Mucosa of gallbladder (tissue), 1 donor: ENCODE results near the gene AKAP9. TPM values are rescaled to one million over a fixed set of nuclear protein-coding genes. Genes with fewer than 3 reads are reported as not detected.
"Not testable (repeated sequence)": the region's sequence is repeated elsewhere in the genome, so short reads cannot be mapped to it uniquely, and the experiment has no call there.

Experiments
- DNase-seq: peaks from one replicate; pipeline ENCODE4 v3.0.0-alpha.2; 2020; ENCODE audit warnings: low spot score
- total RNA-seq: library from RNA; stranded (reverse); gene quantifications from one replicate; pipeline ENCODE4 v1.2.1, GENCODE V29; 2021
- donor health status: DM: no; HTN: no; CAD: no.

AKAP9 gene
- total RNA-seq, 1 donor from 2014 or later: 133 TPM

DNA sequence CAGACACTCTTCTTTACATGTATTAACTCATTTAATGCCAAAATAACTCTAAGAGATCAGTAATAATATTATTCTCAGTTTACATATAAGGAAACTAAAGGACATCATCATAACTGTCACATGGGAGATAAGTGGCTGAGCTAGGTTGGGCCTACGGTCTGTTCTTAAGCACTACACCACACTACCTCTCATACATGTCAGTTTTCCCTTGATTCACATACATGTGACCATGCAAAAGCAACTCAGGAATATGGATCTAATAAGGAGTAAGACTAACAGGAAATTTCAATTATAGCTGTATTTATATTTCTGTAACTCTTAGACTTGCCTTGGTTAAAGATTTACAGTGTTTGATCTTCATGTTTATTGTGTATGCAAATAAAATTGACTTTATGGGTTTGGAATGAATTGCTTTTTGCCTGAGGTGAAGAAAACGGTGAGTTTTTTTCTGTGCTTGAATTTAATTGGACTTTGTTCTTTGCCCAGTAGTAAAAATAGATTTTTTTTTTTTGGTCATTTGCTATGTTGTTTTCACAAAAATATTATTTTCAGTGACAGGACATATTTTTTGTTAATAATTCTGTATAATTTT lies 123.9 kb downstream of the AKAP9 start:
- DNase-seq: no peak

DNA sequence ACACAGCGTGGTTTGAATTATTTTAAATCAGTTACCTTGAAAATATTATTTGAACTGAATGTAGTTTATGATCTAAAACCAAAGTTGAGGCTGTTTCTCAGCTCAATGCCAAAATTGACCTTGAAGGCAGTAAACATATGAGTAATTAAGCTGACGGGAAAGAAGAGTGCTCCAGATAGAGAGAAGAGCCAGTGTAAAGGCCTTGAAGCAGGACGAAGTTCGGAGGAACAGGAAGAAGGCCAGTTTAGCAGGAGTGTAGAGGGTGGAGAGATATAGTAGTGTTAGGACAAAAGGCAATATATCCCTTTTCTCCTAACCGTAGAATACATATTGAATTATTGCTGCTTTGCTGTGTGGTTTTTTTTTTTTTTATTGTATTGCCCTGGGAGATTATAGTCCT lies 130.4 kb downstream of the AKAP9 start:
- peak; percentile 23 for DNase-seq

DNA sequence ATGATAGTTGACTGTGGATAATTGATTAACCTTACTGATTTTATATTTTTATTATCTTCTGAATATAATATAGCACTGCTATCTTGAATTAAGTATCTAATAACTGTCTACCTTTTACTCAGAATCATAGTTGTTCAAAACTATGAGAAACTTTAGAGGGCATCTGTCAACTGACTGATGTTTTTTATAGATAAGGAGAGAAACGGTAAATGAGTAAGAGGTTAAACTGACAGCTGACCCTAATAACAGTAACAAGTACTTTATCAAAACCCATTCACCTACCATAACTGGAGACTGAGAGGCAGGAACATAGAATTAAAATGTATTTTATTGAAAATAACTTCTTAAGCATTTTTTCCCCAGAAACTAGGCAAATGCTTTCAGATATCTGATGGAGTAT lies 131.5 kb downstream of the AKAP9 start:
- no peak for DNase-seq

DNA sequence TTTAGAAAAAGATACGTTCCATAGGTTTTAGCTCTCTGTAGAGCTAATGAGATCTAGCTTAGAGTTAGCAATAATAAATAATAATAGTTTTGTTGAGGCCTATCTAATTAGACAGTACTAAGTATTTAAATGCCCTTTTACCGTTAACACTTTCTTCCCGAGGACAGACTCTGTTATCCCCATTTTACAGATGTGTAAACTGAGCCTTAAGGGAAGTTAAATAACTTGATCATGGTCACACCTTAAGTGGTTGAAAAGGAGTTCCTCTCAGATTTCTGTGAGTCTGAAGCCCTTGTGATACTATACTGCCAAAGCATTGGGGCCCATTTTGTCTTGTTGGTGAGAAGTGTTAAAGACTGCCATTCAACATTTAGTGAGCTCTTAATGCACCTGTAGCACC lies 132.0 kb downstream of the AKAP9 start:
- DNase-seq: no peak

DNA sequence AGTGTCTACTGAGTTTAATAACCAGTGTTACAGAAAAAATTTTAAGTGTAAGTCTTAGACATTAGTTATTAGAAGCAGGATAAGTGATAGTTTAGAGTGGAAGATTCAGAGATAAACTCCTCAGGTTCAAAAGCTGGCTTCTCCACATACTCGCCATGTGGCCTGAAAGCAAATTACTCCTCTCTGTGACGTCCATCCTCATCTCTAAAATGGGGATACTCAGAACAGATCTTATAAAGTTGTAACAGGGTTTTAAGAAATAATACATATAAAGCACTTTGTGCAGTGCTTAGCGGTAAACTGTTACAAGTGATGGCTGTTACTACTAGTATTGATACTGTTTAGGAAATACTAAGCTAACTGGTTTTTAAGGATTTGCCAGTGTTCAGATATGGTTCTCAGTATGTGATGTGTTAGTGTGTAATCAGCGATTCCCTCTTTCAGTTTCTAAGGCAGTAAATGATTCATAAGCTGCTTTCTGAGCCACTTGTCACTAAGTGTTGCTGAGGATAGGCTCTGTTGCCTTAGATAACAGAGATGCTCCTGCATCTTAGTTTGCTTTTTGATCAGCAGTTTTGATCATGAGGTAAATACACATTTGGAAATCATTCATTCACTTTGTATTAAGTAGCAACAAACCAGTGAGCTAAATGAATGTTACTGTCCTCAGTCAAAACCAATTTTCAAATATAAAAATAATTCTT lies 134.9 kb downstream of the AKAP9 start:
- no peak for DNase-seq

DNA sequence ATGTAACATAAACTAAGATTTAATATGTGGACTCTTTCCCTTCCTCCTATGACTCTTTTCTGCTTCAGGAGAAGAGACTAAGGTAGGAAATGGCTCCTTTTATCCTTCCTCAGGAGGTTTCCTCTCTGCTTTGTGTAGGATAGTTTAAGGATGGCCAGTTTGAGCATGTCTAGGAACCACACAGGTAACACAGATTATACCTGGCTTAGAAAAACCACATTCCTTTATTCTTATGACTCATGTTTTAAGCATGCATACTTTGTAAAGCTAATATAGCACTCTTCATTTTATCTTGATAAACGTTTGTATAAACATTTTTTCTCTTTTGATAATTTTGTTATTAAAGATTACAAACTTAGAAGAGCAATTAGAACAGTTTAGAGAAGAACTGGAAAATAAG lies 135.8 kb downstream of the AKAP9 start:
- DNase-seq: no peak

DNA sequence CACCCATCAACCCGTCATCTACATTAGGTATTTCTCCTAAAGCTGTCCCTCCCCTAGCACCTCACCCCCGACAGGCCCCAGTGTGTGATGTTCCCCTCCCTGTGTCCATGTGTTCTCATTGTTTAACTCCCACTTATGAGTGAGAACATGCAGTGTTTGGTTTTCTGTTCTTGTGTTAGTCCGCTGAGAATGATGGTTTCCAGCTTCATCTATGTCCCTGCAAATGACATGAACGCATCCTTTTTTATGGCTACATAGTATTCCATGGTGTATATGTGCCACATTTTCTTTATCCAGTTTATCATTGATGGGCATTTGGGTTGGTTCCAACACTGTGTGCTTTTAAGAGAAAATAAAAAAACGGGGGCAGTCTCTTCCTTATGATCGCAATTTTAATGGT lies 143.3 kb downstream of the AKAP9 start:
- DNase-seq: not testable (repeated sequence)

DNA sequence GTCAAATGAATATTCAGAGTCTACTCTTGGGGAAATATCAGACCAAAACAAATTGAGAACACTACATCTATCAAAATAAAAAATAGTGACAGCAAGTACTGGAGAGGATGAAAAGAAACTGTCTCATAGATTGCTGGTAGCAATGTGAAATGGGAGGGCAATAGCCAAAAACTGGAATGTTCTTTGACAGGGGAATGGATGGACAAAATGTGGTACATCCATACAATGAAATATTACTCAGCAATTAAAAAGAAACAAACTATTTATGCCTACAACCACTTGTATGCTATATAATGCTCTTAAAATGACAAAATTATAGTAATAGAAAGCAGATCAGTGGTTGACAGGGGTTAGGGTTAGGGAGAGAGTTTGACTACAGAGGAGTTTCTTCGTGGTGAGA lies 147.6 kb downstream of the AKAP9 start:
- DNase-seq: no peak

DNA sequence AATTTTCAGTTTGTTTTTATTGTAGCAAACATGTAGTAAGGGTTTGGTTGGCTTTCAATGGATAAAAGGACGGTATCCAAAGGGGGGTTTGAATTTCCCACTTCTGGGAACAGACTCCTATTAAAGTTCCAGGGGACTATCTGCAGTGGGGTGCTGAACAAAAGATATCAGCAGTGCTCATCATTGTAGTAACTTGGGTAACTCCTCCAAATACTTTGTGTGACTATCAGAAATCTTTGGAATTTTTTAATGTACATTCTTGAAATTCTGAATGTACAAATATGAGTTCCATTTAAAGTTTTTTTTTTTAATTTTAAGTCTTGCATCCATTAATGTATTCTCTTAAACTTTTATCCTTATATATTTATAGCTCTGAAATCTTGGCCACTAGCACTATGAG lies 151.5 kb downstream of the AKAP9 start:
- no peak for DNase-seq

DNA sequence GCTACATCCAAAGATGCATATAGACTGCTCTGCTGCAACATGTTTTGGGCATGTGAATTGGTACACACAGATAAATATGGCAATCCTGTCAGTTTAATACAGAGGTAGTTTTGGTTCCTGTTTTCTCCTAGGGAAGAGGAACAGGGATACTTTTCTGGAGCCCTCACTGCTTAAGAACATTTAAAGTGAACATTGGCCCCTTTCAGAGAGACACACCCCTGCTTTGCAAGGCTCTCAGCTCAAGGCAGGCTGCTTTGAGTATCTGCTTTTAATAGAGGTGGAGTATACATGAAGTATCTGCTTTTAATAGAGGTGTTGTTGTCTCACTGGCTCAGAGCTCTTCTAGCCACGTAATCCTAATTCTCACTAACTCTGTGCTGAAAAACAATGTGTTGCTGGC lies 154.7 kb downstream of the AKAP9 start:
- DNase-seq: no peak

DNA sequence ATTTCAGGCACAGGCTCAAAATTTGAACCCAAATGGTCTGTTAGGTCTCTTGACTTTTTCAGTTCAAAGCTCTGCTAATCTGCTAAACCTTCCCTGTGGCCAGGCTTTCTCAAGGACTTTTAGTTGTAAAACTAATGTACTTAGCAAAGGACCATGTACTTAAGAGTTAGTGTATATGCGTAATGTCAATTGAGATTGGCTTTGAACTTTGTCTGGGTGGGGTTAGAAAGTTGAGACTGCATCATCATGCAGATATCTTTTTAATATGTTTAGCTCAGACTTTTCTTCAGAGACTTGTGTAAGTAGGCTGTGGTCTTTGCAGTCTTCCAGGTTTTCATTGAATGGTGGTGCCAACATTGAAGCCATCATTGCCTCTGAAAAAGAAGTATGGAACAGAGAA lies 159.9 kb downstream of the AKAP9 start:
- no peak for DNase-seq

DNA sequence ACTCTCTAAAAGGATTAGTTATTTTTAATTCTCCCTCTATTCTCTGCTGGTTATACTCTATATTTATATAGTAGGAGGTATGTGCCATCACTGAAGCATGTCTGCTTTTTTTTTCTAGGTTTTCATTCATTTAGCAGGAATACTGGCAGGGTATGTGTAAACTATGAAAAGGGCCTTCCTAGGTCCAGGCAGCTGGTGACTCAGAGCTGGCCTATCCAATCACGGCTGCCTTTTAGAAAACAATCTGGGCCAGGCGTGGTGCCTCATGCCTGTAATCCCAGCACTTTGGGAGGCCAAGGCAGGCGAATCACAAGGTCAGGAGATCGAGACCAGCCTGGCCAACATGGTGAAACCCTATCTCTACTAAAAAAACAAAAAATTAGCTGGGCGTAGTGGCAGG lies 162.2 kb downstream of the AKAP9 start:
- DNase-seq: not testable (repeated sequence)

DNA sequence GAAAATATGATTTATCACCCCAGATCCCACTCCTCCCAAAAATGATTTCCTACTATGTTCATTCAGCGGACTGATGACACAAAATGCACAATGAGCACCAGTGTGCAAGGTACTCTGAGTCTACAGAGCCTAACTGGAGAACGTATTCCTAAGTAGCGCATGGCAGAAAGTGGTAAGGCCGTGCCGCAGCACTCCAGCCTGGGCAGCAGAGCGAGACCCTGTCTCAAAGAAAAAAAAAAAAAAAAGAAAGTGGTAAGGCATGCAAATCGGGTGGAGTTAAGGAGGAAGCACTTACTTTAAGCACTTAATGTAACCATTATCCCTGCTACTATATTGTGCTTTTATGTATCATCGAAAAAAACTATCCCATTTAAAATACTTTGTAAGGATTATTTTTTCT lies 168.2 kb downstream of the AKAP9 start:
- no peak for DNase-seq

DNA sequence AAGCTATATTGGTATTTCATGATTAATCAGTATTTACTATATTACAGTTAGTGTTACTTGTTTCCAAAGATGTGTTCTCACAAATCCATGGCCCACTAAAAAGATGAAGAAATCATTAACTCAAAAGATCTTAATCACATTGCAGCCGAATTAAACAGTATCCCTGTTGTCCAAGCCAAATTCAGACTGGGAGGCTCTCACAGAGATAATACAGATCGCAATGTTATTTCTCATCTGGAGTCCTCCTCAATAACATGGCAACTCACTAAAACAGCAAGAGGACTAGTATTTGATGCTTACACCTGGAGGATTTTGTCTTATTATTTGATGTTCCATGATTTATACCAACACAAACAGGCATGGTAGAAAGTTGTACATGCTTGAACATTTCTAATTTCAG lies 170.2 kb downstream of the AKAP9 start:
- no peak for DNase-seq

DNA sequence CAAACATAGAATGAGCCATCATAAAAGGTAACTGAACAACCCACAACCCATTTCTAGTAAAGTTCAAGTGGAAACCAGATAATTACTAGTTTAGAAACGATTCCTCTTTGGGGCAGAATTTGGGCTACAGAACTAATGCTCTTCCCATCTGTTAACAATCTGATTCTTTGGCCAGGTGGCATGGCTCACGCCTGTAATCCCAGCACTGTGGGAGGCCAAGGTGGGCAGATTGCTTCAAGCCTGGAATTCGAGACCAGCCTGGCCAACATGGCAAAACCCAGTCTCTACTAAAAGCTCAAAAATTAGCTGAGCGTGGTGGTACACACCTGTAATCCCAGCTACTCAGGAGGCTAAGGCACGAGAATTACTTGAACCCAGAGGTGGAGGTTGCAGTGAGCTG lies 175.2 kb downstream of the AKAP9 start:
- no peak for DNase-seq

DNA sequence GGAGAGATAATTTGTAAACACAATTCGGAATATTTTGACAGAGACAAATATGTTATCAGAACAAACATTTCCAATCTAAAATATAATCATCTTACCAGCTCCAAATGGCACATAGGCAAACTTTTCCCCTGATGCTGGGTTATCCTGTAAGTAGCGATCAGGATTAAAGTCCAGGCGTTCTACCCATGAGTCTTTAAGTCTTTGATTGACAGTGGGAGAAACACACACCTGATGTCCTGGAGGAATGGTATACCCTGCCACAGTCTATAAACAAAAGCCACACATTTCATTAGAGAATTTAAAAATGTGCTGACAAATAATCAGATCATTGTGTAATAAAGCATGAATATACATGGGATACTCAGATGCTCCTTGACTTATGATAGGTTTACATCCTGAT lies 176.3 kb downstream of the AKAP9 start:
- DNase-seq: no peak

DNA sequence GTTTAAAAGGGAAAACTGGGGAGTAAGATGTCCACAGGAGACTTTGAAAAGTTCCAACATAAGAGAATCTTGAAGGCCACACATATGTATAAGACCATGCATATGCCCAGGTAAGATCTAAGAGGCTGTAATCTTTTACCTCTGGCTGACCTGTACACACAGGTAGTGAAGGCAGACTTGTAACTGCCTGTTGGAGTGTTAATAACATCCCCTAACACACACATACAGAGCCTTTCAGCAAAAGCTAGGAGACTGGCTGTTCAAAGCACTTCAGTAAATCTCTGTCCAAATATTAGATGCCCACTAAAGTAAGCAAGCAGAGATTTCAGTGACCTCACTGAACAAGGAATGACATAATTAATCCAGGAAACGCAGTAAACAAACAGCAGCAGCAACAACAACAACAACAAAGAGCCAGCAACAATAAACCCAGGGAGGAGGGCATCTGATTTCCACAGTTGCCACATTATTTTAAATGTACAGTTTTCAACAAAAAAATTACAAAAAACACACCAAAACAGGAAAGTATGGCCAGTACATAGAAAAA lies 178.6 kb downstream of the AKAP9 start:
- DNase-seq: no peak

DNA sequence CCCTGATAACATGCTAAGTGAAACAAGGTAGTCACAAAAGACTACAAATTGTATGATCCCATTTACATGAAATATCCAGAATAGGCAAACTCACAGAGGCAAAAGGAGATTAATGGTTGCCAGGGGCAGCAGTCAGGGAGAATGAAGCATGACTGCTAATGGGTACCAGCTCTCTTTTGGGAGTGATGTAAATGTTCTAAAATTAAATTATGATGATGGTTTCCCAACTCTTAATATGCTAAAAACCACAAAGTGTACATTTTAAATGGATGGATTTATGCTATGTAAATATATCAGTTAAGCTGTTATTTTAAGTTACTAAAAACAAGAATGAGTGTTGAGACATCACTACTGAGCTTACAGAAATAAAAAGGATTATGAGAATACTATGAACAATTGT lies 181.0 kb downstream of the AKAP9 start:
- DNase-seq: no peak

DNA sequence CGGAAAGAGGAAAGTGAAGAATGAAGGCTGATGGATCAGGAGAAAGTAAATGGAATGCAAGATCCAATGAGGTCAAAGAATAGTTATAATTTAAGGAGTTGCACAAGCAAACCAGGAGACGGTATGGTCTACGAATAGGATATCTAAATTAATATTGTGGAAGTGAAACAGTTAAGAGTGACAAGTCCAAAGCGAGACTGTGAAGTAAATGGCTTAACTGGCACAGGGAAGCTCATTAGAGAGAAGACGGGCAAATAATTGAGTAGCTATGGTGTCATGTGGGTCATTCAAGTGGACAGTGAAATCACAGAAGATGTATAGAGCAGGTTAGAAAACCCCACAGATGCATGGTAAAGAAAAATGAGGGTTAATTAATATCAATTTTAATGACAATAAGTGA lies 190.4 kb downstream of the AKAP9 start:
- no peak for DNase-seq

DNA sequence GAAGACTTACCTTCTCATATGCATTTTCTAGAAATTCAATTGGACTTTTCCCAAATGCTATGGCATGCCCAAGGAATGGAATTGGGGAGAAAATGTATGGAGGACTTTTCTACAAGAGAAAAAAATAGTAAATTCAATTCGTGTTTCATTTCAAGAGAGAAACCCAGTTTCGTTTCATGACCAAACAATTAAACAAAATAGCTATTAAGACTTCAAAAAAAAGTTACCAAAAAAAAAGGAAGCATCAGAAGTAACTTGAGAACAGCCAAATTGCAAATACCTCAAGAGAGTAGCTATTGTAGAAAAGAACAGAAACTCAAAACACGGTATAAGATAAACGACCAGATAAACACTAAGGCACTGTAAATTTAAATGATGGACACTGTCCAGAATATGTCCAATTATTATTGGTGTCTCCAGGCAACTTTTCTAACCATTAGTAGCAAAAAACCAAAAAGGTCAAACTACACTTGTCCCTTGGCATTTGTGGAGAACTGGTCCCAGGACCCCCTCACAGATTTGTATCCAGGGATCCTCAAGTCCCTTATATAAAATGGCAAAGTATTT lies 191.2 kb downstream of the AKAP9 start:
- DNase-seq: no peak

DNA sequence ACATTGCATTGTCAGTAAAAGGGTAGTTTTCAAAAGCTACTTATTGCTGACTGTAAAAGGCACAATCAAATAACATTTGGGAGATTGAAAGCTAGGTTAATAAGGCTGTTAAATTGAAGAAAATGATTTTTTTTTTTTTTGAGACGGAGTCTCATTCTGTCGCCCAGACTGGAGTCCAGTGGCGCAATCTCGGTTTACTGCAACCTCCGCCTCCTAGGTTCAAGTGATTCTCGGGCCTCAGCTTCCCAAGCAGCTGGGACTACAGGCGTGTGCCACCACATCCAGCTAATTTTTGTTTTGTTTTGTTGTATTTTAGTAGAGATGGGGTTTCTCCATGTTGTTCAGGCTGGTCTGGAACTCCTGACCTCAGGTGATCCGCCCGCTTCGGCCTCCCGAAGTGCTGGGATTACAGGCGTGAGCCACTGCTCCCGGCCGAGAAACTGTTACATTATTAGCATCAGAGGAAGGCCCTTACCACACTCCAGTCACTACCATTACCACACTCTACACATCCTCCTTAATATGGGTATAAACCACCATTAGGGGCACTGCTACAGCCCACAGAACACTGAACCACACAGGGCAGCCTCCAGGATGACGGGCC lies 192.6 kb downstream of the AKAP9 start:
- DNase-seq: no peak

DNA sequence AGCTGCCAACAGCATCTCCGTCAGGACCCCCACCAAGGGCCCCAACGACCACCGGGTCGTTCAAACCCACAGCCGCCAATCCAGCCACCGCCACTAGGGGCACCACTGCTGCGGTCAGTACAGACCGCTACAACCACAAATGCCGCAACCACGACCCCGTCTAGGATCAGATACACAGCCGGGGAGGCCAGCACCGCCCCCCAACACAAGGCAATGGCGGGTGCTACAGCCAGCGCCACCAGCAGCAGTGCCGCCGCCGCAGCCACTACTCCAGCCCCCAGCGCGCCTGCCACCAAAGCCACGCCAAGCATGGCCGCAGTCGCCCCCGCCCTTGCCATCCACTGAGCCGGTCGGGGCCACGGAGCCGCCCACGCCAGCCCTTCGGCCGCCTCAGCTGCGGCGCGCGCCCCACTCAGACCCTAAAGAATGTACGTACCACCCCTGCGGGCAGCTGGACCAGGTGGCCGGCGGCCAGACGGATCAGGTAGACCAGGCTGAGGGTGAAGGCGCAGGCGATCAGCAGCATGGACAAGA lies 193.1 kb downstream of the AKAP9 start:
- DNase-seq: peak; percentile 73
